Liver (tissue), 3 donors: ENCODE measurements around the gene PIANP.

ENCODE experiments used
- EGR1 ChIP-seq, 2 donors: IDR thresholded peaks; 2 replicates each; pipeline ENCODE4 v1.6.1; 2016 to 2018; ENCODE audit warnings: antibody characterized with exemption in 2 of 2, low read depth in 2 of 2
- FOXA1 ChIP-seq: IDR thresholded peaks from 2 replicates; pipeline ENCODE4 v1.6.1; 2016; ENCODE audit warnings: antibody characterized with exemption
- GABPA ChIP-seq, 2 donors: IDR thresholded peaks in 1 of 2; conservative IDR thresholded peaks in 1 of 2; 2 replicates each; pipeline ENCODE4 v1.6.1; 2016; ENCODE audit warnings: antibody characterized with exemption in 2 of 2, mild to moderate bottlenecking in 1 of 2, moderate library complexity in 1 of 2
- JUND ChIP-seq, 2 donors: IDR thresholded peaks; 2 replicates each; pipeline ENCODE4 v1.6.1; 2016; ENCODE audit warnings: antibody characterized with exemption in 2 of 2
- MAX ChIP-seq: IDR thresholded peaks from 2 replicates; pipeline ENCODE4 v1.6.1; 2016; ENCODE audit warnings: antibody characterized with exemption
- RAD21 ChIP-seq, 2 donors: IDR thresholded peaks; 2 replicates each; pipeline ENCODE4 v1.6.1; 2016; ENCODE audit warnings: antibody characterized with exemption in 2 of 2, mild to moderate bottlenecking in 2 of 2
- REST ChIP-seq: IDR thresholded peaks from 2 replicates; pipeline ENCODE4 v1.6.1; 2016; ENCODE audit warnings: antibody characterized with exemption, mild to moderate bottlenecking
- RXRA ChIP-seq, 2 donors: IDR thresholded peaks; 2 replicates each; pipeline ENCODE4 v1.6.1; 2017 to 2018; ENCODE audit warnings: antibody characterized with exemption in 2 of 2, mild to moderate bottlenecking in 1 of 2
- SP1 ChIP-seq: IDR thresholded peaks from 2 replicates; pipeline ENCODE4 v1.6.1; 2018; ENCODE audit warnings: antibody characterized with exemption, mild to moderate bottlenecking
- TAF1 ChIP-seq: conservative IDR thresholded peaks from 2 replicates; pipeline ENCODE4 v1.6.1; 2016; ENCODE audit warnings: antibody characterized with exemption, mild to moderate bottlenecking
- YY1 ChIP-seq: IDR thresholded peaks from 2 replicates; pipeline ENCODE4 v1.6.1; 2016; ENCODE audit warnings: antibody characterized with exemption, mild to moderate bottlenecking
- TF ChIP-seq, protein P1 (sequence below): fragments of 150-350 bp; IDR thresholded peaks from 2 replicates; pipeline ENCODE4 v1.5.1; 2017; ENCODE audit warnings: improper control_type of control experiment, low read depth, low read length; ENCODE audit not compliant: missing input control
- TF ChIP-seq, protein P2 (sequence below): IDR thresholded peaks from 2 replicates; pipeline ENCODE4 v1.6.1; 2016; ENCODE audit warnings: antibody characterized with exemption
- donor health status: healthy.
- donor health status: healthy.

GRCh38 chr12:6691473-6691872 is 9.1 kb downstream of the PIANP start:
- TF ChIP-seq, protein P1, sequence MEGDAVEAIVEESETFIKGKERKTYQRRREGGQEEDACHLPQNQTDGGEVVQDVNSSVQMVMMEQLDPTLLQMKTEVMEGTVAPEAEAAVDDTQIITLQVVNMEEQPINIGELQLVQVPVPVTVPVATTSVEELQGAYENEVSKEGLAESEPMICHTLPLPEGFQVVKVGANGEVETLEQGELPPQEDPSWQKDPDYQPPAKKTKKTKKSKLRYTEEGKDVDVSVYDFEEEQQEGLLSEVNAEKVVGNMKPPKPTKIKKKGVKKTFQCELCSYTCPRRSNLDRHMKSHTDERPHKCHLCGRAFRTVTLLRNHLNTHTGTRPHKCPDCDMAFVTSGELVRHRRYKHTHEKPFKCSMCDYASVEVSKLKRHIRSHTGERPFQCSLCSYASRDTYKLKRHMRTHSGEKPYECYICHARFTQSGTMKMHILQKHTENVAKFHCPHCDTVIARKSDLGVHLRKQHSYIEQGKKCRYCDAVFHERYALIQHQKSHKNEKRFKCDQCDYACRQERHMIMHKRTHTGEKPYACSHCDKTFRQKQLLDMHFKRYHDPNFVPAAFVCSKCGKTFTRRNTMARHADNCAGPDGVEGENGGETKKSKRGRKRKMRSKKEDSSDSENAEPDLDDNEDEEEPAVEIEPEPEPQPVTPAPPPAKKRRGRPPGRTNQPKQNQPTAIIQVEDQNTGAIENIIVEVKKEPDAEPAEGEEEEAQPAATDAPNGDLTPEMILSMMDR, result no peak
- TF ChIP-seq, protein P2, sequence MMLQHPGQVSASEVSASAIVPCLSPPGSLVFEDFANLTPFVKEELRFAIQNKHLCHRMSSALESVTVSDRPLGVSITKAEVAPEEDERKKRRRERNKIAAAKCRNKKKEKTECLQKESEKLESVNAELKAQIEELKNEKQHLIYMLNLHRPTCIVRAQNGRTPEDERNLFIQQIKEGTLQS, result no peak
- TF ChIP-seq MAX, result no peak
- no peak for TF ChIP-seq RAD21 (IDR thresholded peaks at IDR 0.05)
- no peak for TF ChIP-seq TAF1
- TF ChIP-seq SP1, result no peak
- no peak for TF ChIP-seq REST
- no peak for TF ChIP-seq JUND (IDR thresholded peaks at IDR 0.05)
- no peak for TF ChIP-seq RXRA (IDR thresholded peaks at IDR 0.05)
- no peak for TF ChIP-seq EGR1 (IDR thresholded peaks at IDR 0.05; ENCODE audit: low read depth in 2 of 2)
- no peak for TF ChIP-seq YY1
- no peak for TF ChIP-seq FOXA1
- TF ChIP-seq GABPA (IDR thresholded peaks at IDR 0.05 in 1 of 2, conservative IDR thresholded peaks at IDR 0.05 in 1 of 2), result no peak
